H1 (cell line): Measurements from ENCODE around the gene ZCCHC10. TPM values are rescaled to one million over a fixed set of nuclear protein-coding genes. Genes with fewer than 3 reads are reported as not detected.

Source experiments
- ATF2 ChIP-seq: IDR thresholded peaks from 2 replicates; pipeline ENCODE4 v1.6.1; 2012; ENCODE audit warnings: low read length, inconsistent platforms
- ATF3 ChIP-seq: IDR thresholded peaks from 2 replicates; pipeline ENCODE4 v1.6.1; 2011; ENCODE audit warnings: low read depth, mild to moderate bottlenecking, low read length; ENCODE audit not compliant: insufficient read depth
- CHD2 ChIP-seq: IDR thresholded peaks from 2 replicates; pipeline ENCODE4 v1.6.1; 2012; ENCODE audit warnings: low read length, improper control_type of control experiment
- CREB1 ChIP-seq: IDR thresholded peaks from 2 replicates; pipeline ENCODE4 v1.6.1; 2012; ENCODE audit warnings: inconsistent platforms
- EGR1 ChIP-seq: IDR thresholded peaks from 2 replicates; pipeline ENCODE4 v1.6.1; 2011; ENCODE audit warnings: low read depth, low read length, borderline replicate concordance
- KDM4A ChIP-seq: IDR thresholded peaks from one replicate; pipeline ENCODE4 v1.7.1; 2012; ENCODE audit warnings: low read depth, mild to moderate bottlenecking, moderate library complexity, low read length, inconsistent platforms; ENCODE audit not compliant: severe bottlenecking
- MAFK ChIP-seq: IDR thresholded peaks from 2 replicates; pipeline ENCODE4 v1.6.1; 2012; ENCODE audit warnings: low read depth, mild to moderate bottlenecking, improper control_type of control experiment, low read length
- MAX ChIP-seq: IDR thresholded peaks from 2 replicates; pipeline ENCODE4 v1.6.1; 2012; ENCODE audit warnings: inconsistent platforms
- NANOG ChIP-seq: IDR thresholded peaks from 2 replicates; pipeline ENCODE4 v1.6.1; 2011; ENCODE audit warnings: low read length, low read depth, mild to moderate bottlenecking, inconsistent platforms; ENCODE audit not compliant: insufficient read depth, poor library complexity, severe bottlenecking
- PHF8 ChIP-seq: fragments of 200-600 bp; sonication (generic); conservative IDR thresholded peaks from 2 replicates; pipeline ENCODE4 v1.7.1; 2012; ENCODE audit warnings: low read depth, mild to moderate bottlenecking, inconsistent platforms, low read length, moderate library complexity
- POLR2A ChIP-seq, 2 experiments: IDR thresholded peaks; 1 replicate in 1 of 2; 2 replicates in 1 of 2; pipeline ENCODE4 v1.6.1; 2011; ENCODE audit warnings: low read depth in 2 of 2, low read length in 2 of 2, mild to moderate bottlenecking in 2 of 2; ENCODE audit errors: control extremely low read depth in 1 of 2
- RBBP5 ChIP-seq: IDR thresholded peaks from 2 replicates; pipeline ENCODE4 v1.7.1; 2012; ENCODE audit warnings: low read depth, mild to moderate bottlenecking, inconsistent platforms, low read length, moderate library complexity, borderline replicate concordance
- RNF2 ChIP-seq: fragments of 200-900, 300-1000 bp; sonication (generic); IDR thresholded peaks from 2 replicates; pipeline ENCODE4 v1.7.1; 2016; ENCODE audit warnings: borderline replicate concordance, low read depth, mild to moderate bottlenecking, antibody characterized with exemption, low read length; ENCODE audit not compliant: poor library complexity, severe bottlenecking; ENCODE audit errors: missing control alignments
- SIN3A ChIP-seq, 2 experiments: IDR thresholded peaks in 1 of 2; conservative IDR thresholded peaks in 1 of 2; 2 replicates each; pipeline ENCODE4 v1.6.1; 2011 to 2012; ENCODE audit warnings: low read length in 2 of 2, improper control_type of control experiment in 1 of 2, low read depth in 1 of 2, mild to moderate bottlenecking in 1 of 2
- SIX5 ChIP-seq: IDR thresholded peaks from 2 replicates; pipeline ENCODE4 v1.6.1; 2011; ENCODE audit warnings: mild to moderate bottlenecking, low read depth, low read length
- SP4 ChIP-seq: IDR thresholded peaks from 2 replicates; pipeline ENCODE4 v1.6.1; 2012; ENCODE audit warnings: low read length, inconsistent platforms
- TAF7 ChIP-seq: optimal IDR thresholded peaks from 2 replicates; pipeline ENCODE3; 2011; ENCODE audit warnings: low read depth, mild to moderate bottlenecking, inconsistent platforms, low read length, moderate library complexity, borderline replicate concordance
- TBP ChIP-seq: IDR thresholded peaks from 2 replicates; pipeline ENCODE4 v1.6.1; 2011; ENCODE audit warnings: low read depth, low read length, improper control_type of control experiment
- TCF12 ChIP-seq: IDR thresholded peaks from 2 replicates; pipeline ENCODE4 v1.6.1; 2011; ENCODE audit warnings: low read depth, mild to moderate bottlenecking, low read length
- polyA plus RNA-seq, 7 experiments: library from polyadenylated mRNA; depleted of rRNA in 3 of 7; stranded (reverse) in 5 of 7; unstranded in 2 of 7; fragments of >200 nt in 5 of 7; fragments of 200-250 nt in 2 of 7; gene quantifications; 1 replicate in 5 of 7; 2 replicates in 1 of 7; 4 replicates in 1 of 7; pipeline versions ENCODE4 v1.2.1 to v1.2.3, GENCODE V29; 2011 to 2013; ENCODE audit warnings: missing spikeins in 2 of 7, mixed read lengths in 2 of 7
- total RNA-seq: library from RNA; stranded (reverse); fragmentation: NEBNext Ultra II Directional; extraction: Animal tissue kit (Norgen Biotek cat#: 25700); gene quantifications from 2 replicates; pipeline ENCODE4 v1.2.1, GENCODE V29; 2021

The ZCCHC10 gene
- total and polyA plus RNA-seq, 2 of the 8 experiments (the other 6 are each of a cell fraction or from before 2014, with no cell fraction given) = 22.4 to 32.9 TPM

- TF ChIP-seq RBBP5 = peak; percentile 73
- peak; percentile 95 for TF ChIP-seq TBP
- TF ChIP-seq EGR1 = peak; percentile 99
- TF ChIP-seq SIX5 = no peak
- TF ChIP-seq TCF12 = no peak
- TF ChIP-seq MAX = peak; percentile 40
- 0 out of 4 replicates have a peak, but pooled peaks of 1 of the 2 experiments have one; percentile 13 for TF ChIP-seq SIN3A (conservative IDR thresholded peaks at IDR 0.05 in 1 of 2, IDR thresholded peaks at IDR 0.05 in 1 of 2; ENCODE audit: low read depth in 1 of 2, low read length in 2 of 2)
- TF ChIP-seq CHD2 = peak; percentile 99
- TF ChIP-seq RNF2 = no peak
- peak; percentile 5 for TF ChIP-seq NANOG
- no peak for TF ChIP-seq MAFK
- TF ChIP-seq ATF3 = no peak
- peak; percentile 96 to 98 for TF ChIP-seq POLR2A (IDR thresholded peaks at IDR 0.05; ENCODE audit: control extremely low read depth in 1 of 2, low read depth in 2 of 2, low read length in 2 of 2)
- TF ChIP-seq SP4 = peak; percentile 85; the same call in 1 of the 2 replicates
- TF ChIP-seq CREB1 = peak; percentile 93
- TF ChIP-seq ATF2 = peak; percentile 84
- TF ChIP-seq PHF8 = peak; percentile 92
- peak; percentile 73 for TF ChIP-seq TAF7
- TF ChIP-seq KDM4A = peak; percentile 69
Observed at GRCh38 chr5:133051542-133052316, 25.4 kb upstream of the ZCCHC10 start, which contains the start of gene HSPA4 (continued).
